HG03342 (cell line): ENCODE data around the gene ZNF407.

Experiments used
- ATAC-seq: cut with Tn5 transposase; IDR thresholded peaks from one replicate; pipeline ENCODE4 v1.9.1; 2021; ENCODE audit warnings: mild to moderate bottlenecking, moderate library complexity; ENCODE audit not compliant: unreplicated experiment

ZNF407 gene

GRCh38 chr18:74626049-74626874, 28.6 kb downstream of the ZNF407 start:
- no peak for ATAC-seq

- no peak for ATAC-seq
Measured at GRCh38 chr18:74630804-74631203, 33.1 kb downstream of the ZNF407 start.

GRCh38 chr18:74631212-74631611, 33.5 kb downstream of the ZNF407 start:
- ATAC-seq = no peak

- ATAC-seq = no peak
Measured at GRCh38 chr18:74631623-74632350, 34.1 kb downstream of the ZNF407 start.

- no peak for ATAC-seq
Measured at GRCh38 chr18:74632351-74632679, 34.6 kb downstream of the ZNF407 start.

GRCh38 chr18:74632856-74633255, 35.2 kb downstream of the ZNF407 start:
- no peak for ATAC-seq

- ATAC-seq = no peak
Measured at GRCh38 chr18:74633652-74634352, 36.1 kb downstream of the ZNF407 start.

GRCh38 chr18:74635224-74635975, 37.7 kb downstream of the ZNF407 start:
- ATAC-seq = no peak

GRCh38 chr18:74637070-74637469, 39.4 kb downstream of the ZNF407 start:
- no peak for ATAC-seq

GRCh38 chr18:74638210-74638609, 40.5 kb downstream of the ZNF407 start:
- no peak for ATAC-seq

GRCh38 chr18:74644713-74645112, 47.0 kb downstream of the ZNF407 start:
- no peak for ATAC-seq

- no peak for ATAC-seq
Measured at GRCh38 chr18:74645679-74646078, 48.0 kb downstream of the ZNF407 start.

GRCh38 chr18:74651327-74652128, 53.9 kb downstream of the ZNF407 start:
- ATAC-seq = no peak

- ATAC-seq = peak; percentile 69
Measured at GRCh38 chr18:74652392-74652988, 54.8 kb downstream of the ZNF407 start.

GRCh38 chr18:74654638-74655037, 57.0 kb downstream of the ZNF407 start:
- ATAC-seq = no peak

GRCh38 chr18:74661008-74661407, 63.3 kb downstream of the ZNF407 start:
- no peak for ATAC-seq

- no peak for ATAC-seq
Measured at GRCh38 chr18:74661691-74662090, 64.0 kb downstream of the ZNF407 start.

- ATAC-seq = no peak
Measured at GRCh38 chr18:74662622-74663021, 65.0 kb downstream of the ZNF407 start.

GRCh38 chr18:74665346-74665745, 67.7 kb downstream of the ZNF407 start:
- no peak for ATAC-seq

GRCh38 chr18:74665905-74666304, 68.2 kb downstream of the ZNF407 start:
- ATAC-seq = no peak
